Measurements from ENCODE around the gene CIC. TPM values are rescaled to one million over a fixed set of nuclear protein-coding genes. Genes with fewer than 3 reads are reported as not detected.
A peak's percentile ranks its signal among the peaks of the same experiment; 100 is the strongest.

The CIC gene
- total and polyA plus RNA-seq, 8 donors, result 37.2 to 76.1 (median 55.6) TPM

DNA sequence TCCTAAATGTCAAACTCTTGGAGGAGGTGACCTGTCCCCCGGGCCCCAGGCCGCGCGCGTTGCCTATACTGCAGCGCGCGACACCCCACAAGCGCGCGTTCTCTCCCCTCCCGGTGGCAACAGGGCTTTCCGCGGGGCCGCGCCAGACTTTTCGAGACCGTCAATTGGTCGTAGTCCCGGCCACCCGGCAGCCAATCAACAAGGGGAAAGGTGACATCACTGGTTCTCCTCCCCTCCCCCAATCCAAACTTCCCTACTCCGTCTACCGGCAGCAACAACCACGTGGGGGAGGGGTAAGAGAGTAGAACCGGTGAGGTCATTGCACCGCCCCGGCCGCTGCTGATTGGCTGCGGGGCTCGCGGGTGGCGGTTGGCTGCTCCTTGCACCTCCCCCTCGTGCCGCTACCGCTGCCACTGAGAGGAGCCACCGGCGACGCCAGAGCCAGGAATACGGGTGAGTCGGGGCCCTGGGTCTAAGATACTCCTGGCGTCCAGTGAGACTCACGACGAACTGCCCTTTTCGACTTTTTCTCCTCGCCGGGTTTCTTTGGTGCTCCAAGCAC is 829 bp upstream of the CIC start:
- ATAC-seq, result peak; percentile 82
- TF ChIP-seq, protein P1, sequence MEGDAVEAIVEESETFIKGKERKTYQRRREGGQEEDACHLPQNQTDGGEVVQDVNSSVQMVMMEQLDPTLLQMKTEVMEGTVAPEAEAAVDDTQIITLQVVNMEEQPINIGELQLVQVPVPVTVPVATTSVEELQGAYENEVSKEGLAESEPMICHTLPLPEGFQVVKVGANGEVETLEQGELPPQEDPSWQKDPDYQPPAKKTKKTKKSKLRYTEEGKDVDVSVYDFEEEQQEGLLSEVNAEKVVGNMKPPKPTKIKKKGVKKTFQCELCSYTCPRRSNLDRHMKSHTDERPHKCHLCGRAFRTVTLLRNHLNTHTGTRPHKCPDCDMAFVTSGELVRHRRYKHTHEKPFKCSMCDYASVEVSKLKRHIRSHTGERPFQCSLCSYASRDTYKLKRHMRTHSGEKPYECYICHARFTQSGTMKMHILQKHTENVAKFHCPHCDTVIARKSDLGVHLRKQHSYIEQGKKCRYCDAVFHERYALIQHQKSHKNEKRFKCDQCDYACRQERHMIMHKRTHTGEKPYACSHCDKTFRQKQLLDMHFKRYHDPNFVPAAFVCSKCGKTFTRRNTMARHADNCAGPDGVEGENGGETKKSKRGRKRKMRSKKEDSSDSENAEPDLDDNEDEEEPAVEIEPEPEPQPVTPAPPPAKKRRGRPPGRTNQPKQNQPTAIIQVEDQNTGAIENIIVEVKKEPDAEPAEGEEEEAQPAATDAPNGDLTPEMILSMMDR (IDR thresholded peaks at IDR 0.05), result no peak
- intact Hi-C loops (cut with DNase I), result no loop called here

DNA sequence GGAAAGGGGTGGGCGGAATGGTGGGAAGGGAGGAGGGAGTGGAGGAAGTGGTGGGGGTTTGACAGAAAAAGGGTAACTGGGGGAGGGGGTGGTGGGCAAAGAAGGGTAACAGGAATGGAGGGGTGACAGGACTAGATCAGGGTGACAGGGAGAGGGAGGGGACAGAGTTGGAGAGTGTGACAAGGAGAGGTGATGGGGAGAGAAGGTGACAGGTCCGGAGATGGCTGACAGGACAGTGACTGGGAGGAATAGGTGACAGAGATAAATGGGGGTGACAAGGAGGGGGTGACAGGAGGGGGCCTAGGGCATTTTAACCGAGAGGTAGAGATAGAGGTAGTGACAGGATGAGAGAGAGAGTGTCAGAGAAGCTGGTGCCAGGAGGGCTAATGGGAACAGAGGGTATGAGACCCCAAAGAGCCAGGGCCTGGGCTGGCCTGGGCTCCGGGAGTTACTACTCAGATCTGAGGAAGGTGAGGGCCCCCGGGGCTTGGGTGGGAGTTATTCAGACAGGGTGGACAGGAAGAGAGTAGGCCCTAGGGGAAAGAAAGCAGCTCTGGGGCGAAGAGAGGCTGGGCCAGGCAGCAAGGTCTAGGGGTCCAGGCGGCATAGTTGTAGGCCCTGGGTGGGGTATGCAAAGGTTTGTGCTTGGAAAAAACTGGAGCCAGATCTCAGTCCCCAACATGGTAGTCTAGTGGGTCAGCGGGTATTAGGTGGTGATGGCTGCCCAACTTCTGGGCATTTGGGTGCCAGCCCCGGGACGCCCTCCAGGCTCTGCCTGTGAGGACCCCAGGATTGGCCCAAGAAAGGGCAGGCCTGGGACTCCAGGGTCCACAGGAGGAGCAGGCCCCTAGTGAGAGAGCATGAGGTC is 660 bp downstream of the CIC start:
- Histone ChIP-seq H3K27me3 (no peaks in the 10 kb centered on the region), H3K4me3 (peak overlapping the region; percentile 39 to 60), H3K36me3 (peaks cover 0 to 31% of the 10 kb centered on the region in 2 donors), H3K4me1 (peaks cover 10 to 39% of the 10 kb centered on the region in 2 donors), H3K9me3 (no peaks in the 10 kb centered on the region), H3K27ac (peak overlapping the region; percentile 86 to 92)
- ATAC-seq (no peak), DNase-seq (peak in 2 of 4 donors; percentile 35 to 77)
- intact Hi-C loops (cut with DNase I), result no loop called here
- TF ChIP-seq, protein P1 (IDR thresholded peaks at IDR 0.05), result no peak

More for the DNA sequence above, 829 bp upstream of the CIC start:
- no peaks in the 10 kb centered on the region for H3K27me3 ChIP-seq
- peak; percentile 96 to 100 (median 100) for DNase-seq
- peaks cover 7 to 35% of the 10 kb centered on the region in 2 donors for H3K4me1 ChIP-seq
- peaks cover 0 to 16% of the 10 kb centered on the region in 2 donors for H3K36me3 ChIP-seq
- H3K4me3 ChIP-seq, result peak overlapping the region; percentile 46 to 60
- peak overlapping the region; percentile 94 to 96 for H3K27ac ChIP-seq
- H3K9me3 ChIP-seq, result no peaks in the 10 kb centered on the region

DNA sequence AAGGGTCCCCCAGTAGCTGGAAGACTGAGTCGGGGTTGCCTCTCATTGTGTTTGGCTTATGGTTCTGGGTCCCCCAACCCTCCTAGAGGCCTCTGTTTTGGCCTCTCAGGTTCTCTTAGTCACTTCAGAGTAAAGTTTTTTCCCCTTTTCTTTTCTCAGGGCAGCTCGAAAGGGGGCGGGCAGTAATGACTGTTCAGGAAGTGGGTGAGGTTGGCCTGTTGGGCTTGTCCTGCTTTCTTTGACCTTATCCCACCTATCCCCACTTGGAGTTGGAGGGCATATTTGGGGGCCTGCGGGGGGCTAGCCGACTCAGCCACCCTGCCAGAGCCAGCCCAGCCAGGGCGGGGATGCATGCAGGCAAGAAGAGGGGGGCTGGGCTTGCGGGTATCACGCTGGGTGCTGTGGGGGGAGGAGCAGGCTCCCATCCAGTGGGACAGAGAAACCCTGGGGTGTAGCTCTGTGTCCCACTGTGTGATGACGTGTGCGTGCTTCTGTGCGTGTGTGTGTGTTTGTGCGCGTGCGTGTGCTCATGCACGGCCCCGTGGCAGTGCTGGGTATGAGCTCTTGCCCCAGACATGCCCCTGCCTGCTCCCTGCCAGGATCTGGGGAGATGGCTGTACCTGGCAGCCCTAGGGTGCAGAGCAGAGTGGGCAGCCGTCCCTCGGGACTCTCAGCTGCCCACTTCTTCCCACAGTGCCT is 1.4 kb downstream of the CIC start:
- peaks cover 17 to 46% of the 10 kb centered on the region in 2 donors for H3K4me1 ChIP-seq
- ATAC-seq (peak; percentile 0), DNase-seq (peak in 3 of 4 donors; percentile 46 to 82 (median 66))
- peak overlapping the region; percentile 86 to 92 for H3K27ac ChIP-seq
- intact Hi-C loops (cut with DNase I), result no loop called here
- H3K4me3 ChIP-seq, result peak overlapping the region; percentile 39 to 60
- H3K36me3 ChIP-seq, result peaks cover 0 to 39% of the 10 kb centered on the region in 2 donors
- H3K27me3 ChIP-seq, result no peaks in the 10 kb centered on the region
- TF ChIP-seq, protein P1 (IDR thresholded peaks at IDR 0.05), result no peak
- no peaks in the 10 kb centered on the region for H3K9me3 ChIP-seq

DNA sequence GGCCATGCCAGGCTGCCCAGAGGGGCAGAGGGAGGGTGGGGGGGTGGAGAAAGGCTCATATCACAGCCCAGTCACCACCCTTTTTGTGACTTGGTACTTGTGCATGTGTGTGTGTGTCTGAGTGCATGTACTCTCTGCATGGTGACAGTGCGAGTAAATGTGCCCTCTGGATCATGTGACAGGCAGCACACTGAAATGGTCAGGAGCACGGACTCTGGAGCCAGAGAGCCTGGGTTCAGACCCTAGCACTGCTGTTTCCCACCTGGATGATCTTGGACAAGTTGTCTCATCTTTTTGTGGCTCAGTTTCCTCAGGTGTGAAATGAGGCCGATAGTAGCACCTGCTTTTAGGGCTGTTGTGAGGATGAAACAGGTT is 2.0 kb downstream of the CIC start:
- peak in 1 of 4 donors; percentile 34 for DNase-seq
- no peaks in the 10 kb centered on the region for H3K9me3 ChIP-seq
- peak overlapping the region; percentile 39 to 60 for H3K4me3 ChIP-seq
- H3K36me3 ChIP-seq, result peaks cover 0 to 43% of the 10 kb centered on the region in 2 donors
- H3K27me3 ChIP-seq, result no peaks in the 10 kb centered on the region
- H3K4me1 ChIP-seq, result peaks cover 18 to 52% of the 10 kb centered on the region in 2 donors
- TF ChIP-seq, protein P1 (IDR thresholded peaks at IDR 0.05), result no peak
- intact Hi-C loops (cut with DNase I), result no loop called here
- peak overlapping the region; percentile 86 to 92 for H3K27ac ChIP-seq
- ATAC-seq, result no peak

Measured in left lung (tissue), 10 donors.